GM19452 (cell line): ENCODE measurements around the gene RALGPS1.

ENCODE experiments used
- ATAC-seq: cut with Tn5 transposase; IDR thresholded peaks from one replicate; pipeline ENCODE4 v1.9.1; 2021; ENCODE audit not compliant: unreplicated experiment

The RALGPS1 gene

DNA sequence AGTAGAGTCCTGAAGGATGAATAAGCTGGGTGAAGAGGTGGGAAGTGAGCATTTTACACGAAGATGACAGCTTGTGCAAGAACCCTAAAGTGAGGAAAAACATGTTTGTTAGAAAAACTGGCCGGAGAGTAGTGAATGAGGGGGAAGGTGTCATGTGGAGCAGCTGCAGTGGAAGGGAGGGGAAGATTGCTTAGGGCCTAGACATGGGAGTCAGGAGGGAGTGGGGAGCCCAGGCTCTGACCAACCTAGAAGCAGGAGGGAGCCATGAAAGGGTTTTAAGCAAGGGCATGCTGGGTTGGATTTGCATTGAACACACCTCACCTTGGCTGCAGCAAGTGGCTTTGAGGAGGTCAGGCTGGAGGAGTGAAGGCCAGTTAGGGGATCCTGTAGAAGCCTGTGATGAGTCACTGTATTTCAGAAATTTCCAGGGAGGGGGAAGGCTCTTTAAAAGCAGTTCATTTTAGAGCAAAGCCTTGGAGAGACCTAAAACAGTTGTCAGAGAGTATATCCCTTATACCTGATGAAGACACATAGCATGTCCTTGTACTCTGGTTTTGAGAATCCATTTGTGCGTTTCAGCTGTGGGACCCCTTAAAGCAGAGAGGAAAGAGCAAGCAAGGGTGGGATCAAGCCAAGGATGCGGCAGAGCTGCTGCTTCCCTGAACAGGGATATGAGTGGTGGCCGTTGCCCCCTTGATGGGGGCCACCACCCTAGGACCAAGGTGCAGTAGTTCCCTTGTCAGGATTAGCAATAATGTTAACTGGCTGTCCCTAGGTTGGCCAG lies 162.5 kb downstream of the RALGPS1 start:
- ATAC-seq = no peak

DNA sequence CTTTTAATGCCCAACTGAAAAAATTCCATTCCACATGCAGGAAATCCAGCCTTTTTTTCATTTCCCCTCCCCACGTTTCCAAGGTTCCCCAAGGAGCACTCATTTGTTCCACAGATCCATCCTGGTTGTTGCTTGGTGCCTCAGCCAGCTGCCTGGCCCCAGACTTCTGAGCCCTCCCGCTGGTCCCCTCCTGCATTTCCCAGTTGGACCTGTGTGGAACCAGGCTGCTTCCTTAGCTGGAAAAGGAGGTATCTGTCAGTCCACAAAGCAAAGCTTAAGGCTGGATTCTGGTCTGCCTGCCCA lies 163.0 kb downstream of the RALGPS1 start:
- ATAC-seq = no peak

DNA sequence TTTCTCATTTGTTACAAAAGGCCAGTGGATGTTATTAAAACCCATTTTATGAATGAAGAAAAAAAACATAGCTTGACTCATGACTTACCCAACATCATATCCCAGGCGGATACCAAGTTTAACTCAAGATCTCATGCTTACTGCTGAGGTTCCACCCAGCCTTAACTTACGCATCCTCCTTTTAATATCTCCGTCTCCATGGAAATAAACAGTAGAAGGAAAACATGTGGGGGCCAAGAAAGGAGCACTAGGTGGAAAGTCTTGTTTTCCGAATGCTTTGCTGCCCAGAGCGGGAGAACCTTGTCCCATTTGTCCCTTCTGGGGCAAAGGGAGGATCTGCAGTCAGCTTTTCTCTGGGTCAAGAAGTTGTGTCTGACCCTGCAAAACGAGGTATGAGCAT lies 163.8 kb downstream of the RALGPS1 start:
- no peak for ATAC-seq

DNA sequence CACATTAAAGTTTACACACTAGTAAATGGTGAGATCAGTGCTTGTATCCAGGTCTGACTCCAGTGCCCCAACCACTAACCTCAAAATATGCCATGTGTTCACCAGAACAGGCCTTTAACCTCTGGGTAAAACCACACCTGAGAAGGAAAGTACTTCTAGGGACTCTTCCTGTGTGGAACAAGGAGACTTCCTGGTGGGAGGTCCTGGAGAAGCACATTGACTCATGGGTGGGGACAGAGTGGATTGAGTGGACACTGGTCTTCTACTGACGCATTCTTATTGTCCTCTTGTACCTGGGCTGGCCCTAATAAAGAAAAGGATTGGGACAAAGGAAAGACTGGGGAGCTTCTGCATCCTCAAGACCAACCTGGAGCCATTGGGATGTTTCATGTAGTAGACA lies 164.4 kb downstream of the RALGPS1 start:
- ATAC-seq = no peak

DNA sequence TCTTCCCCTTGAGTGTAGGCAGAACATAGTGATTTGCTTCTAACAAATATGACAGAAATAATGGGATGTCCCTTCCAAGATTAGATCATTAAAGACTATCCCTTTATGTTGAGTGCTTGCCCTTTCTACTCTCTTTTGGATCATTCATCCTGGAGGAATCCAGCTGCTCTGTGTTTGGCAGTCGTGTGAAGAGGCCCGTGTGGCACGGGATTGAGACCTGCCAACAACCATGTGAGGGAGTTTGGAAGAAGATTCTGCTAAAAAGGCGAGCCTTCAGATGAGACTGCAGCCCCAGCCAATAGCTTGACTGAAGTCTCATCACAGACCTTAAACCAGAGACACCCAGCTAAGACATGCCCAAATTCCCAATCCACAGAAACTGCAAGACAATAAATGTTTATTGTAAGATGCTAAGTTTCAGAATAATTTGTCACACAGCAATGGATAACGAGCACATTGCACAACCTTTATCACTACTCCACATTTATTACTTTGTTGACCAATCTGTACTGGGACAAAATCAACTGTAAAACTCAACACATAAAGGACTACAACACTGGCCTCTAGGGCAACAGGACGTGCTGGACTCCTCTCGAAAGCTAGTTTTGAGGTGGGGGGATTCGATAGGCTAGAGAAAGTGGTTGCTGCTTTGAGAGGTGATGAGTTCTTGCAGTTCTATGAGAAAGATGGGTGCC lies 165.0 kb downstream of the RALGPS1 start:
- no peak for ATAC-seq

DNA sequence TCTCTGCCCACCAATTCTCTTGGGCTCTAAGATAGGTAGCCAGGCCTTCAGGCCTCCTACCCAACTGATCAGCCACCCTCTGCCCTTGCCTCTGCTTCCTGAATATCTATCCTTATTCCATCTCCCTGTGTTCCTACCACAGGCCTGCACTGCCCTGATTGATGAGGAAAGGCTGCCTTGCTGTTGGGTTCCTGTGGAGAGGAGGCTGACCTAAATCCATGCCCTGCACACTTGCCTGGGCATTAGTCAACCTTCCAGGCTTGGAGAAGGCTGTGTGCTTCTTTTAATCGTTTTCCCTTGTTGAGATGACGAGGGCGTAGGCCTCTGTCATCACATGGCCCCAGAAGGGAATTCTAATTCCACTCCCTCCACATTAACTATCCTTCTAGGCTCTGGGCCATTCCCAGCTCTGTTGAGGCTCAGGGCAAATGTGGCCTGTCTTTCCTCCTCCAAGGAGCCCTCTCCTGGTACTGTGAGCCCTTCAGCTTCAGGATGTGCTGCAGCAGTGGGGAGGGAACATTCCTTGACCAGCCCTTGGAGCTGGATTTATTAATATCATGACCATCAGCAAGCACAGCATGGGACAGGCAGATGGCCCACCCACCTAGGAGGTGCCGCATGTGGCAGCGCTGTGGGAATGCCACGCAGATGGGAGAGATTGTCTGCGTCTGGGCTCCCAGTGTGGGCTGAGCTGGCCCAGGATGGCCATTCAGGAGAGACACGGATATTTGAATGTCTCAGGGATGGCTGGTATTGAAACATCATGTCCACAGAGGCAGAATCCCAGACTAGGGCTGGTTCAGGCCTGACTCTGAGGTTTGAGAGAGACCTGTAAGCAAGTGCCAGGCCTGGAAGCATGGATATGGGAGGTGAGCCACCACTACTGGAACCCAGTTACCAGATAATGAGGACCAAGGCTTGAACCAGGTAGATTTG lies 166.9 kb downstream of the RALGPS1 start:
- ATAC-seq = no peak

DNA sequence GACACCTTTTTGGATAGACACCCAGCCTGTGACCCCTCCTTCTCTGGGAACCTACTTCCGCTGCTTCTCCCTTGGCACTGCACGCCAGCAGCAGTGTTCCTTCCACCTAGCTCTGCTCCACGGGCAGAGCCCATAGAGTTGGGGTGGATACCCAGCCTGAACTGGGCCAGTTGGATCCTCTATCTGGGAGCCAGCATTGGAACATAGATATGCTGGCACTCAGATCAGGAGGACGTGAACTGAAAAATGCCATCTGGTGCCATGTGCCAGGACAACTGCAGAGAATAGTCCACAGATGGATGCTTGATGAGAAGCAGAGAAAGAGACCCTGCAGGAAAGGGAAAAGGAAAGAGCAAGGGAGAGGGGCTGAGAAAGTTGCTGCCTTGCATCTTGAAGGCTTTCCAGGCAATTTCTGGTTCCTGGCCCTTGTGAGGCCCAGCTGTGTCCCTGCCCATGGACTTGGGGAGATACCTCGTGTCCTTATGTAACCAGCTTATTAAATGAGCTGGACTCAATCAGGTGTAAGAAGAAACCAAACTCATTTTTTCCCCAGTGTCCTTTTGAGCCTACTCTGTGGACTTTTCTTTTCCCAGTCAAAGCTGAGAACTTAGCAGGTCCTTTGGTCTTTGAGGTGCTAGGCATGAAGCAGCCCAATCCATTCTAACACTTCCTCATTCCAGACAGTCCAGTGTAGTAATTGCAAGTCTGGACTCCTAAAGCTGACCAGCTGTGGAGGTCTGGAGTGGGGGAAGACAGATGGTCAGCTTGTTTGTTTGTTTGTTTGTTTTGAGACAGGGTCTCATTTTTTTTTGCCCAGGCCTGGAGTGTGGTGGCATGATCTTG lies 168.8 kb downstream of the RALGPS1 start:
- no peak for ATAC-seq

DNA sequence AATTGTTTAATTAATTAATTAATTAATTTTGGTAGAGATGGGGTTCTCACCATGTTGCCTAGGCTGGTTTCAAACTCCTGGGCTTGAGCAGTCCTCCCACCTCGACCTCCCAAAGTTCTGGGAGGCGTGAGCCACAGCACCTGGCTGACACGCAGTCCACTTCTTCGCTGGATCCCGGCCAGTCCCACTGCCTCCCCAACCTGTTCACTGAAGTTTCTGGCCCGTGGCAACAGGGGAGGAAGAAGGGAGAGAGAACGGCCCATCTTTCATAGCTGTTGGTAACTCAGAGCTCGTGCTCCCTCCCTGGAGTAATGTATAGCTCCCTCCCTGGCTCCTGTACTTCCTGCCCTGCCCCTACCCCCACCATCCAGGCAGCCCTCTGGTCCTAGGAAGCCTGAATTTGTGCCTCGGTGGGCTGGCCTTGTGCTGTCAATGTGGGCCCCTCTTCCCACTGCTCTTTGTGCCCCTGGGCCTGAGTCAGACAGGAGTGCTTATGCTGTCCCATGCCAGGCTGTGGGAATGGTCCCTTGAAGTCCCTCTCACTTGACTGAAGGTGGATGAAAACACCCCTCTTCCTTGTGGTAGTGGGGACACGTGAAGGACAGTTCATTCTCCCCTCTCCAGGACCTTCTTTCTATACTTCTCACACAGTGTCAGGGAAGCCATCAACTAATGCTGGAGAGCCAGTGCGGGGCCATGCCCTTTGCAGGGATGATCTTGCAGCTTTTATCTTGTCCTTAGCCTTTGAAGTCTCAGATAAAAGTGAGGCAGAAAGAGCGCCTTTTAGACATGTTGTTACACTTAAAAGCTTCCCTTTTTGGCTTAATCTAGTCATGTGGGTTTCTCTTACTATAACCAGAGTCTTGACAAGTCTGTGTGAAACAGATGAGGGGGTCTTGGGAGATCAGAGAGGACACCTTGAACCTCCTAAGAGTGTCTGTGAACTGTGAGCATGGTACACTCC lies 169.8 kb downstream of the RALGPS1 start:
- no peak for ATAC-seq

DNA sequence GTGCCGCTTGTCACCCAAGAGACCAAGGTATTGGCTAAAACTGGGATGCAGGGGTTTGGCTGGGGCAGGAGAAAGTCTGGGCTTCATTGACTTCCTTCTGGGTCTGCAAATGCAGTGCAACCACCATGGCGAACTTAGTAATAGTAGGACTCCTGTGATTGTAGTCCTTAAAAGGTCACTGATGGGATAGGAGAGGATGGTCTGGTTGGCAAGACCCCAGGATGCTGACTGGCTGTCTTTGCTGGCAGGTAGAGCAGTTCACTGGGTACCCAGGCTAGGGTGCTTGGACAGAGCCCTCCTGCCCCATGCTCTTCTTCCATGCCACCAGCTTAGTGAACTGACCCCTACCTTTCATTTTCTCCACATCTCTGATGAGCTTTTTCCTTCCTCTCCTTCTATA lies 170.6 kb downstream of the RALGPS1 start:
- no peak for ATAC-seq

DNA sequence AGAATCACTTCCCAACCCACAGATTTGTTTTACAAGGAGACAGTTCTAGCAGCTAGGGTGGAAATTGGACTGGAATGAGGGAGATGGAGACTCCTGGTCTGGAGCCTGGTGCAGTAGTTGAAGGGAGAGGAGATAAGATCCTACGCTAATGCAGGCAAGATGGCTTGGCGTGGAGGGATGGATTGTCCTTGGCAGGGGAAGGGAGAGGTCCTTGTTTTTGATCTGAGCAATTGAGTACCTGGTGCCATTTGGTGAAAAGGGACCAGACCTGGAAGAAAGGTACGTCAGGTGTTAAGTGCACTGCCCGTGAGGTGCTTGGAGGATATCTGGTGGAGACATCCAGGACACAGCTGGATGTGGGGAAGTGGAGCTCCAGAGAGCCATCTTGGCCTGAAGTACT lies 172.2 kb downstream of the RALGPS1 start:
- no peak for ATAC-seq

DNA sequence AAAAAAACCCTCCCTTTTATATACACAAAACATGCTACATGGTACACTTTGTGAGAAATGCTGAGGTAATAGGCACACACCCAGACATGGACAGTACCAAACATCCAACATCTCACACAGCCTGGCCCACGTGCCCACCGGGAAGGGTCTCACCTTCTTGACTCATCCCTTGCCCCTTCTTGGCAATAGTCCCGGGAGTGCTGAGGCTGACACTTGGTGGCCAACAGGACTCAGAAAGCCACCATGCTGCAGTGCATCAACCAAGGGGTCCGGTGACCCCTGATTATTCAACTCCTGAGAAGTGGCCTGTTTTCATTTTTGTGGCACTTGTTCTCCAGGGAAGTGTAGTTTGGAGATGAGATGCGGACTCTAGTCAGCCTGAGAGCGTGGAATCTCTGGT lies 172.8 kb downstream of the RALGPS1 start:
- ATAC-seq = no peak

DNA sequence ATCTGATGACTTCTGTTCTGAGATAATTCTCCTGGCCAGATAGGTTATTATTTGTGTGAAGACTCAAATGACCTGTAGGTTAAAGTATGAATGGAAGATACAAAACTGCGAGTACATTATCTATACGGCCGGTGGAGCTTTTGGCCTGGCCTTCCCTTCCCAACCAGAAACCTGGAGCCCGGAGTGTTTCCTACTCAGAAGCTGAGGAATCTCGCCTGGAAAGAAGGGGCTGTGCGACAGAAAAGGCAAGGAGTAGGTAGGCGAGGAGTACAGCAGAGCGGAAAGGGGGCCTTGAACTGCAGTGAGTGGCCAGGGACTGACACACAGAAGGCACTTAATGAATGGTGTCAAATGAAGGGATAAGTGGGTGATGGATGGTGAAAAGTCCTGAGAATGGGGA lies 173.3 kb downstream of the RALGPS1 start:
- ATAC-seq = no peak

DNA sequence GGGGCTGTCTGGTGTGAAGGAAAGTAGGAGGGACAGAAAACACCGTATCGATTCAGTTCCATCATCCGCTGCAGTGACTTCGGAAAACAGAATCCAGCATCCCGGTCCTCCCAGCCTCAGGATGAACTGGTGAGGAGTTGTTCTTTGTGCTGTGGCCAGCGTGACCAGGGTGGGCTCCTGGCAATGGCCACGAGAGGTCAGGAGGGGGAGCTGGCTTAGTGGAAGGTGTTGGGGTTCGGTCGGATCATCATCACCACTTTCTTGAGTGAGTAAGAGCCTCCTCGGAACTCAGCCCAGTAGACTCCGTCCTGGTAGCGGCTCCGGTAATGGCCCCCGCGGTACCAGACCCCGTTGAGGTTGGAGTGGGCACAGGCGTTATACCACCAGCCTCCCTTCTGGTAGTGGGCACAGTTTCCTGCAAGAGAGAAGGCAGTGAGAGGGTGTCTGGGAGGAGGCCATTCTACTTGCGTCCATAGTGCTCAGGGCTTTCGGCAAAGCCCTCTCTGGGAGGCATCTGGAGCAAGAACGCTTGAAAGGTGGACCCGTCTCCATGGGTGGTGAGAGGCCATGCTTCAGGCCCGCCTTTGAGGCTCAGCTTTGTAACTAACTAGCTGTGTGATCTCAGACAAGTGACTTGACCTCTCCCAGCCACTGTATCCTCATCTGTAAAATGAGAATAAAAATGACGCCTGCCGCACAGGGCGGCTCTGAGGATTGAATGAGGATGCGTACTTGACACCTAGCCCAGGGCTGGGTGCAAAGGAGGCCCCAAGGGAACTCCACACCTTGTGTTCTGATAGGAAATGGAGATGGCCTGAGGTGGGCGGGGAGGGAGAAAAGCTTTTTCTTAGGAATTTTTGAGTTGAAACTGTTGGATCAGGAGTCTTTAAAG lies 174.4 kb downstream of the RALGPS1 start:
- no peak for ATAC-seq

DNA sequence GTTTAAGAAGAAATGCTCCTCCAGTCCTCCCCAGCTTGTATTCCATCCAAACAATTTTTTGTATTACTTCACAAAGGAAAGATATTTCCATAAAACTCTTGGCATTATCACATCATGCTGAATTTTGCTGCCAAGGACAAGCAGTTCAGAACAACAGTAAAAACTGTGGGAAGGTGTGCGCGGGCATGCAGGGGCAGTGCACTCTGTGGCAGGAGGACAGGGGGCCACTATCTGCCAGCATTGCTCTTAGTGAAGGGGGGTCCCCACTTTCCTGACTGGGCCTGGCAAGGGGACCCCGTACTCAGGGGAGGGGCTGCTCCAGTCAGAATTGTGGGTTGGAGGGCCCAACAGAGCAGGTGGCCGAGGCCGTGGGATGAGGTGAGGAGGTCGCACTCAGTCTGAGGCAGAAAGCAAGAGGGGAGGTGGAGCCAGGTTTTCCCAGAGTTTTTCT lies 175.1 kb downstream of the RALGPS1 start:
- no peak for ATAC-seq

DNA sequence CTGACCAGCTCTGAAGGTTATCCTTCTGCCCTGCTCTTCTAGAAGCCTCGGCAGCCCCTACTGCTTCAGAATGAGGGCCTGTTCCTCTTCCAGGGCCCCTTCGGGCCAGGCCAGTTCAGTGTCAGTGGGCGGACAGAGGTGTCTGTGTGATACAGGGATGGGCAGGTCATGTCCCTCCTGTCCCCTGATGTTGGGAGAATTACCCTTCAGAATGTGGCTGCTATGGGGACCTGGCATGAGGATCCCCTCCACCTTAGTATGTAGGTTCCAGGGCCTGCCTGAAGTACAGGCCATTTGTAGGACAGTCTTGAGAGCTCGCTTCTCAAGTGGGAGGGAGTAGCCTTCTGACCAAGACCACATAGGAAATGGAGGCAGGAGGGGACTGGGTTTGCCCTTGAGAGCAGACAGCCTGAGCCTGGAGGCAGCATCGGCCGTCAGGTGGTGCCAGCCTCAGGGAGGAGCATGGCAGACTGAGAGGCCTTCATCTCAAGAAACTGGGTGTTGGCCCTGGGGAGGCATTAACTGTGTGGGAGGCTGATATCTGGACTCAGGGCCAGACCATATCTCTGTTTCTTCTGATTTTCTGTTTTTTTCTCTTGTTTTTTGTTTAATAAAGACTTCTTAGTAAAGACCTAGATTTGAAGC lies 175.9 kb downstream of the RALGPS1 start:
- no peak for ATAC-seq

DNA sequence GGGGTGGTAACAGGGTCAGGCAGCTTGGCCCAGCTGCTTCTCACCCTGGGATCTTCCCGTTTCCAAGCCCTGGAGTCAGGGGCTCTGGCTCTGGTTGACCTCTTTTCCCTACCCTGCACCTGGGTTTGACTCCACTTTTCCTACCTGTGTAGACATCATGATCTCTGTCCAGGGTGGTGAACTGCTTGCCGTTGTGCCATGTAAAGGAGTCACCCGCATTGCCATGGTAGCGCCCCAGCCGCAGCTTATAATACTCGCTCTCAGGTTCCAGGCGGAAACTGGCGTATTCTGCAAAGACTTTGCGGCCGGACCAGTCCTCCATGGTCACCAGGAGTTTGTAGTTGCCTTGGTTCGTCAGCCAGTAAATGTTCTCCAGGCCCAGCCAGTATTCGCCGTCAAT lies 176.9 kb downstream of the RALGPS1 start:
- no peak for ATAC-seq

DNA sequence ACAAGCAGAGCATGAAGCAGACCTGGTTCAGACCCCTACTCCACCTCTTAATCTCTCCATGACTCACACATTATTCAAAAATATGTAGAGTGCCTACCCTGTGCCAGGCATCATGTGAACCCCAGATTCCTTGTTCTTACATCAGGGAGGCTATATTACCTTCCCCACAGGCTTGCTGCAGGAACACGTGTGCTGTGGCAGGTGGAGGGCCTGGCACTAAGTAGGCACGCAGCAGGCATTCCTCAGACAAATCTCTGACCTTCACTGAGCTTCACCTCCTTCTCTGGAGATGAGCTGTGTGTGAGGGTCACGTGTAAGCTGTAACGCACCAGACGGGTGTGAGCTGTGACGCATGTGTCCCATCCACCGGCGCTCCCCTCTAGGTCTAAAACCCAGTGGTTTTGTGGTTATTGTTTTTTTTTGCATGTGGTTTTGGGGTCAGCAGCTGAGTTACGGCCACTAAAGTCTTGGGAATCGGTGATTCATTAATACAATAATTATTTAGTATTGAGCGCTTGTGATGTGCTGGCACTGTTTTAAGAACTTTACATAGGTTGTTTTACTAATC lies 177.5 kb downstream of the RALGPS1 start:
- no peak for ATAC-seq
